Activated naive CD8-positive, alpha-beta T cell treated with anti-CD3 and anti-CD28 coated beads, Interleukin-2, amount 10 ng/mL, durations not matched to agents 7 days and 5 days (primary cell): ENCODE results near the gene DNER. TPM values are rescaled to one million over a fixed set of nuclear protein-coding genes. Genes with fewer than 3 reads are reported as not detected.

Experiments used
- ATAC-seq: fragments of 150-1000 bp; cut with Tn5 transposase; one replicate; pipeline ENCODE4 v1.10.0; 2021; ENCODE audit warnings: low read depth, moderate library complexity
- POLR2A ChIA-PET: fragments of 350-600 bp; sonication (Branson Sonifier 250); formaldehyde crosslinking; loops from one replicate; lab custom pipeline; 2021; ENCODE audit warnings: antibody characterized with exemption; lab: Charles Lee
- DNase-seq: peaks from one replicate; pipeline ENCODE4 v3.0.0; 2021
- H3K27ac Mint-ChIP-seq: one replicate; pipeline ENCODE4 v1.8.0; 2022; ENCODE audit warnings: mild to moderate bottlenecking, mixed read lengths
- H3K27me3 Mint-ChIP-seq: one replicate; pipeline ENCODE4 v1.8.0; 2022; ENCODE audit warnings: mild to moderate bottlenecking, moderate library complexity, mixed read lengths
- H3K36me3 Mint-ChIP-seq: one replicate; pipeline ENCODE4 v1.8.0; 2021; ENCODE audit warnings: mild to moderate bottlenecking, mixed read lengths
- H3K4me1 Mint-ChIP-seq: one replicate; pipeline ENCODE4 v1.8.0; 2021; ENCODE audit warnings: mixed read lengths
- H3K4me3 Mint-ChIP-seq: one replicate; pipeline ENCODE4 v1.8.0; 2022; ENCODE audit warnings: mild to moderate bottlenecking, moderate library complexity, mixed read lengths
- H3K9me3 Mint-ChIP-seq: one replicate; pipeline ENCODE4 v1.8.0; 2021; ENCODE audit warnings: mixed read lengths
- total RNA-seq, 2 experiments: library from RNA; stranded (reverse); gene quantifications; one replicate each; pipeline ENCODE4 v1.2.3, GENCODE V29; 2021

The DNER gene
- total RNA-seq, 2 experiments from 2014 or later, result not detected

- Mint-ChIP-seq H3K9me3 (no peaks in the 10 kb centered on the region), H3K4me3 (no peak overlapping the region), H3K36me3 (no peaks in the 10 kb centered on the region), H3K4me1 (no peaks in the 10 kb centered on the region), H3K27ac (no peak overlapping the region), H3K27me3 (peaks cover 6% of the 10 kb centered on the region)
- POLR2A ChIA-PET, result no interaction called here
- DNase-seq (no peak), ATAC-seq (no peak)
These were observed 136.1 kb downstream of the DNER start for GRCh38 chr2:229578052-229578846.

- Mint-ChIP-seq H3K27me3 (peaks cover 4% of the 10 kb centered on the region), H3K36me3 (no peaks in the 10 kb centered on the region), H3K4me3 (no peak overlapping the region), H3K9me3 (no peaks in the 10 kb centered on the region), H3K27ac (no peak overlapping the region), H3K4me1 (no peaks in the 10 kb centered on the region)
- ATAC-seq, result no peak
- POLR2A ChIA-PET, result no interaction called here
- no peak for DNase-seq
These were observed 138.6 kb downstream of the DNER start for GRCh38 chr2:229575569-229576315.

GRCh38 chr2:229572507-229573271 lies 141.7 kb downstream of the DNER start:
- POLR2A ChIA-PET, result no interaction called here
- Mint-ChIP-seq H3K4me3 (no peak overlapping the region), H3K27me3 (peaks cover 4% of the 10 kb centered on the region), H3K9me3 (no peaks in the 10 kb centered on the region), H3K4me1 (no peaks in the 10 kb centered on the region), H3K36me3 (no peaks in the 10 kb centered on the region), H3K27ac (no peak overlapping the region)
- DNase-seq, result no peak
- ATAC-seq, result no peak

GRCh38 chr2:229571243-229571642 lies 143.1 kb downstream of the DNER start:
- ATAC-seq (no peak), DNase-seq (no peak)
- Mint-ChIP-seq H3K36me3 (no peaks in the 10 kb centered on the region), H3K9me3 (no peaks in the 10 kb centered on the region), H3K4me1 (no peaks in the 10 kb centered on the region), H3K27me3 (peaks cover 2% of the 10 kb centered on the region), H3K27ac (no peak overlapping the region), H3K4me3 (no peak overlapping the region)
- POLR2A ChIA-PET, result no interaction called here

- no peak for DNase-seq
- POLR2A ChIA-PET, result no interaction called here
- no peaks in the 10 kb centered on the region for H3K27me3 Mint-ChIP-seq
These were observed 148.0 kb downstream of the DNER start for GRCh38 chr2:229566370-229566769.

GRCh38 chr2:229564300-229564907 lies 150.0 kb downstream of the DNER start:
- DNase-seq (no peak), ATAC-seq (no peak)
- POLR2A ChIA-PET, result no interaction called here
- Mint-ChIP-seq H3K36me3 (no peaks in the 10 kb centered on the region), H3K9me3 (no peaks in the 10 kb centered on the region), H3K4me1 (no peaks in the 10 kb centered on the region), H3K27ac (no peak overlapping the region), H3K27me3 (no peaks in the 10 kb centered on the region), H3K4me3 (no peak overlapping the region)

More at GRCh38 chr2:229566370-229566769, 148.0 kb downstream of the DNER start:
- Mint-ChIP-seq H3K36me3 (no peaks in the 10 kb centered on the region), H3K4me1 (no peaks in the 10 kb centered on the region), H3K27ac (no peak overlapping the region), H3K4me3 (no peak overlapping the region), H3K9me3 (no peaks in the 10 kb centered on the region)
- ATAC-seq, result no peak

GRCh38 chr2:229563388-229563787 lies 151.0 kb downstream of the DNER start:
- Mint-ChIP-seq H3K9me3 (no peaks in the 10 kb centered on the region), H3K27ac (no peak overlapping the region), H3K36me3 (no peaks in the 10 kb centered on the region), H3K4me1 (no peaks in the 10 kb centered on the region), H3K4me3 (no peak overlapping the region), H3K27me3 (no peaks in the 10 kb centered on the region)
- DNase-seq (no peak), ATAC-seq (no peak)
- POLR2A ChIA-PET, result no interaction called here

GRCh38 chr2:229562472-229563127 lies 151.8 kb downstream of the DNER start:
- DNase-seq, result no peak
- Mint-ChIP-seq H3K27ac (no peak overlapping the region), H3K4me3 (no peak overlapping the region), H3K4me1 (no peaks in the 10 kb centered on the region), H3K27me3 (peaks cover 2% of the 10 kb centered on the region), H3K9me3 (peaks cover 2% of the 10 kb centered on the region), H3K36me3 (no peaks in the 10 kb centered on the region)
- POLR2A ChIA-PET, result no interaction called here
- ATAC-seq, result no peak

- Mint-ChIP-seq H3K4me1 (no peaks in the 10 kb centered on the region), H3K4me3 (no peak overlapping the region), H3K27me3 (peaks cover 2% of the 10 kb centered on the region), H3K9me3 (peaks cover 2% of the 10 kb centered on the region), H3K36me3 (no peaks in the 10 kb centered on the region), H3K27ac (no peak overlapping the region)
- DNase-seq (no peak), ATAC-seq (no peak)
- POLR2A ChIA-PET, result no interaction called here
These were observed 154.4 kb downstream of the DNER start for GRCh38 chr2:229559986-229560385.

- no peak overlapping the region for H3K4me3 Mint-ChIP-seq
- no peaks in the 10 kb centered on the region for H3K4me1 Mint-ChIP-seq
- POLR2A ChIA-PET, result no interaction called here
- DNase-seq (no peak), ATAC-seq (no peak)
- no peak overlapping the region for H3K27ac Mint-ChIP-seq
- peaks cover 2% of the 10 kb centered on the region for H3K27me3 Mint-ChIP-seq
- peaks cover 2% of the 10 kb centered on the region for H3K9me3 Mint-ChIP-seq
- no peaks in the 10 kb centered on the region for H3K36me3 Mint-ChIP-seq
These were observed 161.3 kb downstream of the DNER start for GRCh38 chr2:229553091-229553490.

GRCh38 chr2:229543176-229543873 lies 171.0 kb downstream of the DNER start:
- peaks cover 2% of the 10 kb centered on the region for H3K27me3 Mint-ChIP-seq
- H3K4me3 Mint-ChIP-seq, result no peak overlapping the region
- H3K4me1 Mint-ChIP-seq, result no peaks in the 10 kb centered on the region
- POLR2A ChIA-PET, result no interaction called here
- ATAC-seq (no peak), DNase-seq (no peak)
- no peak overlapping the region for H3K27ac Mint-ChIP-seq
- H3K36me3 Mint-ChIP-seq, result no peaks in the 10 kb centered on the region
- no peaks in the 10 kb centered on the region for H3K9me3 Mint-ChIP-seq

- Mint-ChIP-seq H3K36me3 (no peaks in the 10 kb centered on the region), H3K27ac (no peak overlapping the region), H3K27me3 (no peaks in the 10 kb centered on the region), H3K9me3 (no peaks in the 10 kb centered on the region), H3K4me1 (no peaks in the 10 kb centered on the region), H3K4me3 (no peak overlapping the region)
- DNase-seq (no peak), ATAC-seq (no peak)
- POLR2A ChIA-PET, result no interaction called here
These were observed 174.7 kb downstream of the DNER start for GRCh38 chr2:229539628-229540027.
